Heart right ventricle (tissue), 16 donors: Measurements from ENCODE around the gene OR8D1. TPM values are rescaled to one million over a fixed set of nuclear protein-coding genes. Genes with fewer than 3 reads are reported as not detected.

Experiments used
- ATAC-seq, 8 donors: fragments of 200-7000 bp; cut with Tn5 transposase; one replicate each; pipeline ENCODE4 v1.9.1; 2020; ENCODE audit warnings: mild to moderate bottlenecking in 8 of 8, moderate library complexity in 8 of 8, moderate number of reproducible peaks in 1 of 8
- DNase-seq, 2 donors: peaks; one replicate each; pipeline ENCODE4 v3.0.0-alpha.2; 2020
- H3K27ac ChIP-seq, 10 donors: fragments of 200-600 bp; sonication (generic) in 2 of 10; one replicate each; pipeline versions ENCODE4 v1.5.0 to v1.8.0; 2020 to 2022; ENCODE audit warnings: mild to moderate bottlenecking in 3 of 10
- H3K27me3 ChIP-seq, 7 donors: fragments of 200-600 bp; one replicate each; pipeline ENCODE4 v1.8.0; 2021 to 2022; ENCODE audit warnings: mild to moderate bottlenecking in 2 of 7
- H3K36me3 ChIP-seq, 9 donors: fragments of 200-600 bp; sonication (generic) in 1 of 9; one replicate each; pipeline versions ENCODE4 v1.5.0 to v1.8.0; 2020 to 2022; ENCODE audit warnings: mild to moderate bottlenecking in 2 of 9
- H3K4me1 ChIP-seq, 9 donors: fragments of 200-600 bp; sonication (generic) in 1 of 9; one replicate each; pipeline versions ENCODE4 v1.5.0 to v1.8.0; 2020 to 2022; ENCODE audit warnings: mild to moderate bottlenecking in 4 of 9
- H3K4me3 ChIP-seq, 10 donors: fragments of 200-600 bp; sonication (generic) in 2 of 10; one replicate each; pipeline versions ENCODE4 v1.5.0 to v1.8.0; 2020 to 2022; ENCODE audit warnings: mild to moderate bottlenecking in 7 of 10, moderate library complexity in 2 of 10
- H3K9me3 ChIP-seq, 11 donors: fragments of 200-600 bp in 10 of 11; sonication (generic) in 2 of 11; one replicate each; pipeline versions ENCODE4 v1.5.0 to v1.8.0; 2013 to 2022; ENCODE audit warnings: mild to moderate bottlenecking in 2 of 11, control low read depth in 1 of 11, moderate library complexity in 1 of 11
- CTCF ChIP-seq, 9 donors: fragments of 200-600 bp; sonication (generic) in 2 of 9; IDR thresholded peaks; one replicate each; pipeline versions ENCODE4 v1.5.0 to v1.8.0; 2021 to 2022; ENCODE audit warnings: antibody characterized with exemption in 9 of 9, mild to moderate bottlenecking in 5 of 9, moderate library complexity in 1 of 9
- WGBS, 2 donors: extraction: QIAGEN DNeasy Blood & Tissue Kit; methylation state at CpG; one replicate each; pipeline ENCODE4 v1.1.7; 2013; ENCODE audit warnings: inconsistent platforms in 1 of 2; 5-methylcytosine and 5-hydroxymethylcytosine counted together
- intact Hi-C, 10 donors: fragments of 100-400 bp; cut with DNase I; formaldehyde crosslinking; loops; one replicate each; pipeline versions ENCODE4 v1.11.1 to v1.14.2; 2022
- long read RNA-seq, 3 donors: library from polyadenylated mRNA; unstranded; transcript quantifications; one replicate each; pipeline ENCODE4 v2.0.0, GENCODE V29; 2020 to 2021
- polyA plus RNA-seq, 2 donors: library from polyadenylated mRNA; stranded (reverse); fragments of 200-250 nt; gene quantifications; one replicate each; pipeline ENCODE4 v1.2.3, GENCODE V29; 2013
- total RNA-seq, 10 donors: library from RNA; stranded (reverse); fragmentation: NEBNext Ultra II Directional in 3 of 10; extraction: Animal tissue kit (Norgen Biotek cat#: 25700) in 3 of 10; gene quantifications; one replicate each; pipeline versions ENCODE4 v1.2.1 to v1.2.4, GENCODE V29; 2021 to 2023
- donor health status: Arrhythmogenic right ventricular cardiomyopathy.
- donor health status: ischemic (EF 13 %, LVEDD 7.1; RV severe dilation, severe dysfunction).
- donor health status: healthy with polysubstance abuse.
- donor health status: DM: no; HTN: yes; CAD: no.
- donor health status: DM: no; HTN: no; CAD: no.
- donor health status: ischemic (EF 25% LVEDD 6.9; RV normal size, moderate dysfunction).
- donor health status: ischemic (EF 25% LVEDD 5.7; RV mildly dilated, moderate dysfunction).
- donor health status: healthy.
- donor health status: DM: yes; HTN: yes; CAD: no.
- donor health status: Ischemic cardiomyopathy.
- donor health status: ischemic (EF 35%, LVEDD 5.7; RV mildly dilated, moderate dysfunction).
- donor health status: nonischemic (EF 11% LVEDD 7.7; RV severe dilation, severe dysfunction).
- donor health status: DM: yes; HTN: yes; CAD: no.
- donor health status: PGD.
- donor health status: ischemic (EF 29% LVEDD 5.4; RV normal size, mild dysfunction).
- donor health status: nonischemic (EF 23%, LVEDD 6.1; RV moderate dilation, normal function).

The OR8D1 gene
- total RNA-seq (not detected), polyA plus RNA-seq (not detected)
- long read RNA-seq, donor 1 = 0 reads
- long read RNA-seq, donor 2 = 0 reads
- long read RNA-seq, donor 3 = 0 reads

- ATAC-seq (no peak), DNase-seq (no peak)
- no peak within 1 kb of the TSS for H3K4me3 ChIP-seq
- WGBS, 2 donors = 85 to 87% methylated on average over 2 of the region's 2 CpGs
- intact Hi-C loops = no loop called here
- H3K4me1 ChIP-seq = no peaks in the 10 kb centered on the region
- H3K9me3 ChIP-seq = no peaks in the 10 kb centered on the region
- no peak within 1 kb of the TSS for H3K27ac ChIP-seq
- no peak for TF ChIP-seq CTCF (IDR thresholded peaks at IDR 0.05)
- H3K36me3 ChIP-seq = no peaks in the 10 kb centered on the region
- H3K27me3 ChIP-seq = no peaks in the 10 kb centered on the region
Observed at GRCh38 chr11:124313849-124314248, at the start of gene OR8D1. Gene OR8D1, minus strand, starts transcription at chr11:124313949. Its CDS starts 3,183 bp downstream, at chr11:124310766.

- Histone ChIP-seq H3K9me3 (no peaks in the 10 kb centered on the region), H3K36me3 (no peaks in the 10 kb centered on the region), H3K27ac (no peak overlapping the region), H3K27me3 (peaks cover 0 to 5% (median 0%) of the 10 kb centered on the region in 7 donors), H3K4me1 (no peaks in the 10 kb centered on the region), H3K4me3 (no peak overlapping the region)
- no peak for ATAC-seq
- TF ChIP-seq CTCF (IDR thresholded peaks at IDR 0.05) = no peak
- DNase-seq = no peak
- intact Hi-C loops = no loop called here
- 31 to 32% methylated on average over 2 of the region's 2 CpGs for WGBS, 2 donors
Observed at GRCh38 chr11:124359566-124359965, 45.8 kb upstream of the OR8D1 start.

GRCh38 chr11:124346311-124346955 is 32.7 kb upstream of the OR8D1 start:
- DNase-seq (no peak), ATAC-seq (no peak)
- Histone ChIP-seq H3K4me3 (no peak overlapping the region), H3K36me3 (no peaks in the 10 kb centered on the region), H3K4me1 (no peaks in the 10 kb centered on the region), H3K9me3 (peaks cover 0 to 24% (median 4%) of the 10 kb centered on the region in 11 donors), H3K27ac (no peak overlapping the region), H3K27me3 (no peaks in the 10 kb centered on the region)
- TF ChIP-seq CTCF (IDR thresholded peaks at IDR 0.05) = no peak
- WGBS, 2 donors = 26 to 40% methylated on average over 3 of the region's 3 CpGs
- intact Hi-C loops = no loop called here

GRCh38 chr11:124344346-124344745 is 30.6 kb upstream of the OR8D1 start:
- ATAC-seq (no peak), DNase-seq (no peak)
- H3K4me3 ChIP-seq = no peak overlapping the region
- no peak overlapping the region for H3K27ac ChIP-seq
- WGBS, 2 donors = 69 to 70% methylated on average over 5 of the region's 5 CpGs
- H3K36me3 ChIP-seq = no peaks in the 10 kb centered on the region
- peaks cover 0 to 16% (median 2%) of the 10 kb centered on the region in 11 donors for H3K9me3 ChIP-seq
- TF ChIP-seq CTCF (IDR thresholded peaks at IDR 0.05) = no peak
- no peaks in the 10 kb centered on the region for H3K4me1 ChIP-seq
- intact Hi-C loops = no loop called here
- no peaks in the 10 kb centered on the region for H3K27me3 ChIP-seq
